ENCODE data around the gene AKAP1.

Gene AKAP1

DNA sequence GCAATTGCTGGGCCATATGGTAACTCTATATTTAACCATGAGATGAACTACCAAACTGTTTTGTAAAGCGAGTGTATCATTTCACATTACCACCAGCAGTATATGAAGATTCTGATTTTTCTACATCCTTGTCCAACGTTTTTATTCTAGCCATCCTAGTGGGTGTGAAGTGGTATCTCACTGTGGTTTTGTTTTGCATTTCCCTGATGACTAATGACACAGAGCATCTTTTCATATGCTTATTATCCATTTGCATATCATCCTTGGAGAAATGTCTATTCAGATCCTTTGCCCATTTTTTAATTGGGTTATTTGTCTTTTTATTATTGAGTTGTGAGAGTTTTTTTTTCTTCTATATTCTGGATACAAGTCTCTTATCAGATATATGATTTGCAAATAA is 83.6 kb downstream of the AKAP1 start:
- no peak for DNase-seq

DNA sequence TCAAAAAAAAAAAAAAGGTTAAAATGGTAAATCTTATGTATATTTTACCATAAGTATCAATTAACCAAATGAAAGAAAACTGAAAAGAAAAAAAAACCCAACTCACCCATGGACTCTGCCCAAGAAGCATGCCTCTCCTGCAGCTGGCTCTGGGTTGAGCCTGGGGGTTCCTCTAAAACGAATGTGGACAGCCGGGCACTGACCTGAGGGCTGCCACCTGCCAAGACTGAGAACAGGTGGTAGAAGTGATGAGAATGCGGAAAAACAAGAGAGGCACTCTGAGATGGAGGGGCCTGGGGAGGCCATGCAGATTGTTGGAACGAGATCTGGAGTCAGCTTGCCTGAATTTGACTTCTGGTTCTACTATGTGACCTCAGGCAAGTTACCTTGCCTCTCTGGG is 85.8 kb downstream of the AKAP1 start:
- no peak for DNase-seq

Measured in effector CD8-positive, alpha-beta T cell (primary cell).